BJ (cell line): ENCODE data around the gene VAV2. TPM values are rescaled to one million over a fixed set of nuclear protein-coding genes. Genes with fewer than 3 reads are reported as not detected.

Source experiments
- CTCF ChIA-PET: fragments of 350-600 bp; formaldehyde crosslinking; extraction: SDS; loops from one replicate; lab custom pipeline; 2021; ENCODE audit warnings: antibody characterized with exemption, inconsistent platforms; lab: Yijun Ruan, JAX
- POLR2A ChIA-PET: fragments of 300-600 bp; sonication (Branson Sonifier 250); formaldehyde crosslinking; extraction: SDS; loops from one replicate; lab custom pipeline; 2021; ENCODE audit warnings: antibody characterized with exemption; lab: Charles Lee
- DNase-seq: peaks from one replicate; pipeline ENCODE4 v3.0.0-alpha.2; 2011; ENCODE audit warnings: low read depth
- H3K27me3 ChIP-seq: 2 replicates; pipeline ENCODE4 v1.6.0; 2011; ENCODE audit warnings: low read length; ENCODE audit not compliant: control insufficient read depth, insufficient read depth
- H3K36me3 ChIP-seq: 2 replicates; pipeline ENCODE4 v1.5.1; 2011; ENCODE audit warnings: low read length; ENCODE audit not compliant: control insufficient read depth, insufficient read depth
- H3K4me3 ChIP-seq: 2 replicates; pipeline ENCODE4 v1.5.1; 2011; ENCODE audit warnings: low read depth, mild to moderate bottlenecking, control low read depth, low read length
- CTCF ChIP-seq: IDR thresholded peaks from 2 replicates; pipeline ENCODE4 v1.5.1; 2011; ENCODE audit warnings: low read depth, mild to moderate bottlenecking, control low read depth, inconsistent platforms, low read length, moderate library complexity; ENCODE audit not compliant: insufficient read depth
- polyA plus RNA-seq: library from polyadenylated mRNA; depleted of rRNA; stranded (reverse); fragments of >200 nt; gene quantifications from 2 replicates; pipeline ENCODE4 v1.2.3, GENCODE V29; 2011

Gene VAV2
- polyA plus RNA-seq, 1 experiment = 9.9 TPM

- ChIA-PET POLR2A (no interaction called here), CTCF (interaction anchor here (0.6 to 2.3 kb wide), 34 partner anchors 10 to 738 kb away, joined by 3 to 31 read pairs (median 4); partner anchors contain the start of gene FAM163B)
- no peak for DNase-seq
- TF ChIP-seq CTCF = peak; percentile 99
- Histone ChIP-seq H3K4me3 (no peak overlapping the region), H3K36me3 (no peaks in the 10 kb centered on the region), H3K27me3 (peaks cover 2% of the 10 kb centered on the region)
Observed at GRCh38 chr9:133742849-133743444, 249.2 kb downstream of the VAV2 start.

- DNase-seq = no peak
- Histone ChIP-seq H3K4me3 (no peak overlapping the region), H3K27me3 (peaks cover 2% of the 10 kb centered on the region), H3K36me3 (no peaks in the 10 kb centered on the region)
- CTCF ChIA-PET = interaction anchor here (0.8 to 2.3 kb wide), 27 partner anchors 9 to 738 kb away, joined by 3 to 31 read pairs (median 6); partner anchors contain the start of gene FAM163B
- POLR2A ChIA-PET = no interaction called here
- no peak for TF ChIP-seq CTCF
Observed at GRCh38 chr9:133742251-133742650, 249.9 kb downstream of the VAV2 start.

GRCh38 chr9:133741716-133742115, 250.4 kb downstream of the VAV2 start:
- POLR2A ChIA-PET = no interaction called here
- no peak for TF ChIP-seq CTCF
- Histone ChIP-seq H3K36me3 (no peaks in the 10 kb centered on the region), H3K4me3 (no peak overlapping the region), H3K27me3 (peaks cover 2% of the 10 kb centered on the region)
- no peak for DNase-seq
- CTCF ChIA-PET = interaction anchor here (0.8 to 2.3 kb wide), 10 partner anchors 9 to 253 kb away, joined by 3 to 31 read pairs (median 8); no protein-coding TSS in a partner anchor

- Histone ChIP-seq H3K27me3 (peaks cover 2% of the 10 kb centered on the region), H3K4me3 (no peak overlapping the region), H3K36me3 (no peaks in the 10 kb centered on the region)
- no peak for DNase-seq
- TF ChIP-seq CTCF = no peak
- CTCF ChIA-PET = interaction anchor here (0.7 to 1.3 kb wide), 3 partner anchors 26 to 41 kb away, joined by 3 to 4 read pairs (median 3); no protein-coding TSS in a partner anchor
- POLR2A ChIA-PET = no interaction called here
Observed at GRCh38 chr9:133740911-133741310, 251.2 kb downstream of the VAV2 start.

- H3K4me3 ChIP-seq = no peak overlapping the region
- H3K27me3 ChIP-seq = peaks cover 4% of the 10 kb centered on the region
- CTCF ChIA-PET = interaction anchor here (0.6 to 2.8 kb wide), 6 partner anchors 11 to 253 kb away, joined by 3 to 9 read pairs (median 4); no protein-coding TSS in a partner anchor
- POLR2A ChIA-PET = no interaction called here
- H3K36me3 ChIP-seq = no peaks in the 10 kb centered on the region
- DNase-seq = no peak
- TF ChIP-seq CTCF = no peak
Observed at GRCh38 chr9:133739408-133740280, 252.5 kb downstream of the VAV2 start.
